Heart left ventricle (tissue), 16 donors: ENCODE measurements around the gene TMEM196. TPM values are rescaled to one million over a fixed set of nuclear protein-coding genes. Genes with fewer than 3 reads are reported as not detected.

Experiments
- ATAC-seq, 4 donors: fragments of 200-7000 bp; cut with Tn5 transposase; one replicate each; pipeline ENCODE4 v1.9.1; 2020 to 2022; ENCODE audit warnings: moderate library complexity in 4 of 4, mild to moderate bottlenecking in 3 of 4, moderate number of reproducible peaks in 1 of 4
- DNase-seq, 5 donors: peaks; one replicate each; pipeline ENCODE4 v3.0.0-alpha.2; 2020
- H3K27ac ChIP-seq, 12 donors: fragments of 200-600 bp; sonication (generic) in 4 of 12; one replicate each; pipeline versions ENCODE4 v1.5.0 to v1.8.0; 2016 to 2022; ENCODE audit warnings: mild to moderate bottlenecking in 2 of 12
- H3K27me3 ChIP-seq, 9 donors: fragments of 200-600 bp; sonication (generic) in 2 of 9; one replicate each; pipeline versions ENCODE4 v1.5.1 to v1.8.0; 2016 to 2022; ENCODE audit warnings: mild to moderate bottlenecking in 3 of 9
- H3K36me3 ChIP-seq, 9 donors: fragments of 200-600 bp; sonication (generic) in 2 of 9; one replicate each; pipeline versions ENCODE4 v1.5.0 to v1.8.0; 2018 to 2022; ENCODE audit warnings: mild to moderate bottlenecking in 2 of 9
- H3K4me1 ChIP-seq, 12 donors: fragments of 200-600 bp; sonication (generic) in 4 of 12; one replicate each; pipeline versions ENCODE4 v1.5.0 to v1.8.0; 2016 to 2022; ENCODE audit warnings: mild to moderate bottlenecking in 3 of 12
- H3K4me3 ChIP-seq, 12 donors: fragments of 200-600 bp; sonication (generic) in 4 of 12; one replicate each; pipeline versions ENCODE4 v1.5.0 to v1.8.0; 2017 to 2022; ENCODE audit warnings: mild to moderate bottlenecking in 9 of 12, moderate library complexity in 4 of 12
- H3K9me3 ChIP-seq, 12 donors: fragments of 200-600 bp; sonication (generic) in 4 of 12; one replicate each; pipeline versions ENCODE4 v1.5.0 to v1.8.0; 2016 to 2022; ENCODE audit warnings: mild to moderate bottlenecking in 1 of 12
- POLR2A ChIP-seq, 2 donors: fragments of 450-650 bp; IDR thresholded peaks; one replicate each; pipeline ENCODE4 v1.6.1; 2017; ENCODE audit warnings: antibody characterized with exemption in 2 of 2, mild to moderate bottlenecking in 2 of 2, moderate library complexity in 2 of 2
- WGBS, 4 donors: extraction: QIAGEN DNeasy Blood & Tissue Kit in 2 of 4; methylation state at CpG; one replicate each; pipeline versions ENCODE4 v1.1.5 to v1.1.7; 2013 to 2018; 5-methylcytosine and 5-hydroxymethylcytosine counted together
- intact Hi-C, 10 donors: fragments of 100-400 bp; cut with DNase I; formaldehyde crosslinking; loops; one replicate each; pipeline versions ENCODE4 v1.11.1 to v1.14.2; 2022
- long read RNA-seq, 3 donors: library from polyadenylated mRNA; unstranded; transcript quantifications; one replicate each; pipeline ENCODE4 v2.0.0, GENCODE V29; 2020 to 2021
- polyA plus RNA-seq, 2 donors: library from polyadenylated mRNA; stranded (reverse); fragments of 200-250 nt; gene quantifications; one replicate each; pipeline ENCODE4 v1.2.3, GENCODE V29; 2013
- total RNA-seq, 9 donors: library from RNA; depleted of rRNA in 2 of 9; stranded (reverse); fragments of >200 nt in 2 of 9; fragmentation: NEBNext Ultra II Directional in 3 of 9; extraction: Animal tissue kit (Norgen Biotek cat#: 25700) in 3 of 9; gene quantifications; one replicate each; pipeline versions ENCODE4 v1.1.0 to v1.2.4, GENCODE V29; 2016 to 2023
- TF ChIP-seq, protein P1 (sequence below), 12 donors: fragments of 200-600 bp; sonication (generic) in 4 of 12; IDR thresholded peaks; one replicate each; pipeline versions ENCODE4 v1.5.0 to v1.8.0; 2018 to 2022; ENCODE audit warnings: antibody characterized with exemption in 12 of 12, mild to moderate bottlenecking in 5 of 12
- donor health status: ischemic (EF 13 %, LVEDD 7.1; RV severe dilation, severe dysfunction).
- donor health status: healthy with polysubstance abuse.
- donor health status: DM: no; HTN: yes; CAD: no.
- donor health status: DM: no; HTN: no; CAD: no.
- donor health status: ischemic (EF 25% LVEDD 6.9; RV normal size, moderate dysfunction).
- donor health status: ischemic (EF 25% LVEDD 5.7; RV mildly dilated, moderate dysfunction).
- donor health status: healthy.
- donor health status: DM: yes; HTN: yes; CAD: no.
- donor health status: ischemic (EF 35%, LVEDD 5.7; RV mildly dilated, moderate dysfunction).
- donor health status: nonischemic (EF 11% LVEDD 7.7; RV severe dilation, severe dysfunction).
- donor health status: DM: yes; HTN: yes; CAD: no.
- donor health status: PGD.
- donor health status: ischemic (EF 29% LVEDD 5.4; RV normal size, mild dysfunction).
- donor health status: nonischemic (EF 23%, LVEDD 6.1; RV moderate dilation, normal function).

The TMEM196 gene
- total RNA-seq (not detected), polyA plus RNA-seq (not detected)
- long read RNA-seq, donor 1: 0 reads
- long read RNA-seq, donor 2: 0 reads
- long read RNA-seq, donor 3: 0 reads

DNA sequence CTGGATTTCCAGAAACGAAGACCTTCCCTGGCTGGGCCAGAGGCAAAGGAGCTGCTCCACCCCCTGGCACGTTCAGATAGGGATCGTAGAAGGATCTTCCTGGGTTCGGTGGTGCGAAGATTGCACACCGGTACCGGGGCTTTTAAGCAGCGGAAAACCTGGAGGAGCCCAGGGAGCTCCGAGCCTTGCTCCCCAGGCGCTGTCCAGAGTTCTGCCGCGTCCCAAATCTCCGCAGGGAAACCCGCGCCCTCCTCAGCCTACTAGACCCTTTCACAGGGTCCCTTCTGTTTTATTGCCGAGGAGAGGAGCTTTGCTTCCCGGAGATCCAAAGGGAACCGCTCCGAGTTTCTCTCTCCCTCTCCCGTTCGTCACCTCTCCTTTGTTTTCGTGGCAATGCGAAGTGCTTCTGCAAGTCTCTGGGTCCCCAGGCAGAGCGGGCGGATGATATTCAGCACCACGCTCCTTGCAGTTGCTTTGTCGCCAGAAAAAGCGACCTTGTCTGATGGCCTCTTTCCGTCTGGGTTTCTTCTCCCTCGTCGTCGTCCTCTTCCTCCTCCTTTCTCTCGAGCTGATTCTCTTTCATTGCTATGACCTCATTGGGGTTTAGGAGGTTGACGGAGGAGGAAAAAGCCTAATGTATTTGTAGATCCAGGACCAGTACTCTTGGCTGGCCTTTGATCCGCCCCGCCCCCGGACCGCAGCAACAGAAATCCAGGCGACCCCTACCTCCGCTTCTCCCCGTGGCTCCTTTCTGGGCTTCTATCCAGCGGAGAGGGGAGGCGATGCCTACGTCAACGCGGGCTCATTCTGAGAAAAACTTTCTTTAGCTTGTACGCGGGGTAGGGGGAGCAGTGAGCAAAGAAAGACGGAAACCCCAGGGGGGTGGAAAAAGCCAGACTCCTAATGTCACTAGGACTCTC lies at the start of gene TMEM196:
Gene TMEM196, minus strand, starts transcription at position 777 of the 920 bp plus-strand sequence. CDS start 921 bp downstream, outside the sequence.
- peaks cover 3 to 58% (median 28%) of the 10 kb centered on the region in 9 donors for H3K27me3 ChIP-seq
- peak within 1 kb of the TSS in 3 of 12 donors; percentile 3 to 23 (median 8) for H3K4me3 ChIP-seq
- ATAC-seq: peak in 1 of 4 donors; percentile 61
- 1 to 2% (median 1%) methylated on average over 47 to 49 of the region's 49 CpGs for WGBS, 4 donors
- no peaks in the 10 kb centered on the region for H3K36me3 ChIP-seq
- peaks cover 0 to 12% (median 0%) of the 10 kb centered on the region in 12 donors for H3K4me1 ChIP-seq
- TF ChIP-seq, protein P1, sequence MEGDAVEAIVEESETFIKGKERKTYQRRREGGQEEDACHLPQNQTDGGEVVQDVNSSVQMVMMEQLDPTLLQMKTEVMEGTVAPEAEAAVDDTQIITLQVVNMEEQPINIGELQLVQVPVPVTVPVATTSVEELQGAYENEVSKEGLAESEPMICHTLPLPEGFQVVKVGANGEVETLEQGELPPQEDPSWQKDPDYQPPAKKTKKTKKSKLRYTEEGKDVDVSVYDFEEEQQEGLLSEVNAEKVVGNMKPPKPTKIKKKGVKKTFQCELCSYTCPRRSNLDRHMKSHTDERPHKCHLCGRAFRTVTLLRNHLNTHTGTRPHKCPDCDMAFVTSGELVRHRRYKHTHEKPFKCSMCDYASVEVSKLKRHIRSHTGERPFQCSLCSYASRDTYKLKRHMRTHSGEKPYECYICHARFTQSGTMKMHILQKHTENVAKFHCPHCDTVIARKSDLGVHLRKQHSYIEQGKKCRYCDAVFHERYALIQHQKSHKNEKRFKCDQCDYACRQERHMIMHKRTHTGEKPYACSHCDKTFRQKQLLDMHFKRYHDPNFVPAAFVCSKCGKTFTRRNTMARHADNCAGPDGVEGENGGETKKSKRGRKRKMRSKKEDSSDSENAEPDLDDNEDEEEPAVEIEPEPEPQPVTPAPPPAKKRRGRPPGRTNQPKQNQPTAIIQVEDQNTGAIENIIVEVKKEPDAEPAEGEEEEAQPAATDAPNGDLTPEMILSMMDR (IDR thresholded peaks at IDR 0.05): no peak
- TF ChIP-seq POLR2A (IDR thresholded peaks at IDR 0.05): no peak
- no peaks in the 10 kb centered on the region for H3K9me3 ChIP-seq
- DNase-seq: peak in 1 of 5 donors; percentile 20
- H3K27ac ChIP-seq: no peak within 1 kb of the TSS
- intact Hi-C loops: no loop called here

DNA sequence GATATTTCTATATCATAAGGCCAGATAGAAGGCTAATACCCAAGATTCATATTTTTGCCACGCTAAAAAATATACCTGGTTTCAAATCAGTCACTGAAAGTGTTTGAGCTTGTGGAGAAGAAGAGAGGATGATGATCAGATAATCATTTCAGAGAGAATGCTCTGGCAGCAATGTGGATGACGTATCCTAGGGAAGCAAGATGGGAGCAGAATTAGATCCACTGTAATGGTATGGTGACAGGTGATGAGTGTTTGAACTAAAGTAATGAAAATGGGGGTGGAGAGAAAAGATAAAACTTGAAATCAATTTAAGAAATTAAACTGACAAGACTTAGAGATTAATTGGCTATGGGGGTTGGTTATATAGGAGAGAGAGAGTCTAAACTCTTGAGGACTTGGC lies 42.7 kb upstream of the TMEM196 start:
- DNase-seq: no peak
- 50 to 66% (median 61%) methylated on average over 2 of the region's 2 CpGs for WGBS, 4 donors
- Histone ChIP-seq H3K4me1 (no peaks in the 10 kb centered on the region), H3K36me3 (no peaks in the 10 kb centered on the region), H3K9me3 (no peaks in the 10 kb centered on the region), H3K27ac (no peak overlapping the region), H3K27me3 (no peaks in the 10 kb centered on the region), H3K4me3 (no peak overlapping the region)
- intact Hi-C loops: no loop called here
- no peak for ATAC-seq
- TF ChIP-seq, protein P1 (IDR thresholded peaks at IDR 0.05): no peak
- no peak for TF ChIP-seq POLR2A (IDR thresholded peaks at IDR 0.05)

DNA sequence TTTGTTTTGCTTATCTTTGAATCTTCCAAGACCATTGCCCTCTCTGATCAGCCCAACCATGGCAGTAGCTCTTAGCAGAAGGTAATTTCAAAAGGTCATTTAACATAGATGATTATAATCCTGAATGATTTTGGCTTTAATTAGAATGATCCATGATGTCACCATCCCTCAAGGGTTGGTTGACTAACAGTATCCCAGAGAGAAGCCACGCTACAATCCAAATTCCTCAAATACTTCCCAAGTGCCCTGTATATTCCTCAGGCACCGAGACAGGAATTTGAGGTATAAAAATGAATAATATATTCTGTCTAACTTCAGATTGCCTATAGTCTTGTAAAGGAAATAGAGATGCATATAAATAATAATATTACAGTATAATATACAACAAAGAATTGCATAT lies 42.1 kb upstream of the TMEM196 start:
- intact Hi-C loops: no loop called here

DNA sequence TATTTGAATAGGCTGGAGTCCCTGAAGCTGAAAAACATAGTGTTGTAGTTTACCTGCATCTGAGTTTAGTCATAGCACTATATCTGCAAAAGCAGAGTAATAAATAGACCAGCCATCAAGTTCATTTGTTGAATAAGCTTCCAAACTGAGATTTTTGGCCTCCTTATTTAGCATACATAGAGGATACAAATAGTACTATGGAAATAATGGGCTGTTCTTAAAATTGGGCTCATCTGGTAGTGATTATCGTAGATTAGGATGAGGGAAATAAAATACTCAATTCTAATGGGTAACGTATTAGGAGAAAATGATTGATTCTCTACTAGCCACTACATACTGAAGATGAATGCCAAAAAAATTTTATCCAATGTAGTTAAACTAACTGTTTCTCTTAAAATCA lies 41.4 kb upstream of the TMEM196 start:
- Histone ChIP-seq H3K36me3 (no peaks in the 10 kb centered on the region), H3K4me1 (no peaks in the 10 kb centered on the region), H3K27ac (no peak overlapping the region), H3K4me3 (no peak overlapping the region), H3K9me3 (no peaks in the 10 kb centered on the region), H3K27me3 (no peaks in the 10 kb centered on the region)
- intact Hi-C loops: no loop called here
- WGBS, 4 donors: 81 to 88% (median 82%) methylated on average over 2 of the region's 2 CpGs
- DNase-seq (no peak), ATAC-seq (no peak)
- TF ChIP-seq, protein P1 (IDR thresholded peaks at IDR 0.05): no peak
- TF ChIP-seq POLR2A (IDR thresholded peaks at IDR 0.05): no peak

More for the DNA sequence above, 42.1 kb upstream of the TMEM196 start:
- H3K27me3 ChIP-seq: no peaks in the 10 kb centered on the region
- WGBS, 4 donors: 32 to 52% (median 43%) methylated on average over 2 of the region's 2 CpGs
- no peaks in the 10 kb centered on the region for H3K4me1 ChIP-seq
- no peaks in the 10 kb centered on the region for H3K36me3 ChIP-seq
- no peak overlapping the region for H3K4me3 ChIP-seq
- no peak overlapping the region for H3K27ac ChIP-seq
- TF ChIP-seq, protein P1 (IDR thresholded peaks at IDR 0.05): no peak
- TF ChIP-seq POLR2A (IDR thresholded peaks at IDR 0.05): no peak
- ATAC-seq (no peak), DNase-seq (no peak)
- H3K9me3 ChIP-seq: no peaks in the 10 kb centered on the region
